ENCODE results near the gene EVA1B.

GRCh38 chr1:36328088-36328480 is 4.6 kb upstream of the EVA1B start:
- TF ChIP-seq CTCF (IDR thresholded peaks at IDR 0.05; ENCODE audit: borderline replicate concordance, extremely low read depth, low read length, poor library complexity, severe bottlenecking) = no peak
- no peak for TF ChIP-seq EZH2 (IDR thresholded peaks at IDR 0.05; ENCODE audit: borderline replicate concordance, low read depth, low read length, severe bottlenecking)

All from DND-41 (cell line).